ENCODE data around the gene KCNMA1. TPM values are rescaled to one million over a fixed set of nuclear protein-coding genes. Genes with fewer than 3 reads are reported as not detected.

KCNMA1 gene
- total RNA-seq, 1 experiment from 2014 or later: 0.45 TPM

DNA sequence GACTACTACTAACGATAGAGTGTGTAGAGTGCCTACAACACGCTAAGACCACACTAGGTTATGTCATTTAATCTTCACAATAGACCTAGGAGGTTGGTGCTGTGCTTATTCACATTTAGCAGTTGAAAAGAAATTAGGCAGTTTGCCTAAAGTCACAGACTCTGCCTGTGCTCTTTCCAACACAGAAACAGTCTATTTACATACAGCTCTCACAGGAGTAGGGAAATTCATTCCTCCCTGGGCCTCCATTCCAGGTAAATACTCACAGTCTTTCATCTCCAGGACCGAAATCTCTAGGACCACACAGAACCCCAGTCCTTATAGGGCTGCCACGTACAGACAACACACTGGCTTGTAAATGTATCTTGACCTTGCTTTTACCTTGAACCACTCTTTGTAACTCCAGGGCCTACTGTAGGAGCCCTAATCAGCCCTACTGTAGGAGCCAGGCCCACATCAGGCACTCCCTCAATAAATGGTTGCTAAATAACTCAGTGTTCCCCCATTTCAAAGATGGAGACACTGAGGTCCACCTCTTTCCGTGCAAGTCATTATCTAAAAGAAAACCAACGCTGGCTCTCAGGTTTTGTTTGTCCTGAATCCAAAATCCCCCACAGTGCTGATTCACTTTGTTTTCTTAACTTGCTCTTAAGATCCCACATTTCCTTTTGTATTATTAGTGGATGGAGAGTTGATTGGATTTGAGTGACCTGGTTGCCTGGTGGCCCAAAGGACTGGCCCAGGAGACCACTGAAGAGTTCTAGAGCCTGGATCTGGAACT lies 146.9 kb downstream of the KCNMA1 start:
- no peak for DNase-seq
- no peaks in the 10 kb centered on the region for H3K9me3 Mint-ChIP-seq (ENCODE audit: low read depth, unreplicated experiment)
- intact Hi-C loops (cut with micrococcal nuclease; ENCODE audit: unreplicated experiment): loop anchor here (5.0 kb wide), 2 partner anchors 152 to 323 kb away; no protein-coding TSS in a partner anchor
- H3K27me3 Mint-ChIP-seq (ENCODE audit: unreplicated experiment): peaks cover 61% of the 10 kb centered on the region
- TF ChIP-seq, protein P1, sequence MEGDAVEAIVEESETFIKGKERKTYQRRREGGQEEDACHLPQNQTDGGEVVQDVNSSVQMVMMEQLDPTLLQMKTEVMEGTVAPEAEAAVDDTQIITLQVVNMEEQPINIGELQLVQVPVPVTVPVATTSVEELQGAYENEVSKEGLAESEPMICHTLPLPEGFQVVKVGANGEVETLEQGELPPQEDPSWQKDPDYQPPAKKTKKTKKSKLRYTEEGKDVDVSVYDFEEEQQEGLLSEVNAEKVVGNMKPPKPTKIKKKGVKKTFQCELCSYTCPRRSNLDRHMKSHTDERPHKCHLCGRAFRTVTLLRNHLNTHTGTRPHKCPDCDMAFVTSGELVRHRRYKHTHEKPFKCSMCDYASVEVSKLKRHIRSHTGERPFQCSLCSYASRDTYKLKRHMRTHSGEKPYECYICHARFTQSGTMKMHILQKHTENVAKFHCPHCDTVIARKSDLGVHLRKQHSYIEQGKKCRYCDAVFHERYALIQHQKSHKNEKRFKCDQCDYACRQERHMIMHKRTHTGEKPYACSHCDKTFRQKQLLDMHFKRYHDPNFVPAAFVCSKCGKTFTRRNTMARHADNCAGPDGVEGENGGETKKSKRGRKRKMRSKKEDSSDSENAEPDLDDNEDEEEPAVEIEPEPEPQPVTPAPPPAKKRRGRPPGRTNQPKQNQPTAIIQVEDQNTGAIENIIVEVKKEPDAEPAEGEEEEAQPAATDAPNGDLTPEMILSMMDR (IDR thresholded peaks at IDR 0.05; ENCODE audit: unreplicated experiment): no peak
- H3K36me3 Mint-ChIP-seq (ENCODE audit: insufficient read depth, unreplicated experiment): no peaks in the 10 kb centered on the region
- H3K27ac Mint-ChIP-seq (ENCODE audit: unreplicated experiment): no peak overlapping the region
- no TSS peak for BruUV-seq (replicated peaks)
- no peak overlapping the region for H3K4me3 Mint-ChIP-seq (ENCODE audit: low read depth, unreplicated experiment)
- CTCF ChIA-PET: no interaction called here
- no peaks in the 10 kb centered on the region for H3K4me1 Mint-ChIP-seq (ENCODE audit: low read depth, unreplicated experiment)

DNA sequence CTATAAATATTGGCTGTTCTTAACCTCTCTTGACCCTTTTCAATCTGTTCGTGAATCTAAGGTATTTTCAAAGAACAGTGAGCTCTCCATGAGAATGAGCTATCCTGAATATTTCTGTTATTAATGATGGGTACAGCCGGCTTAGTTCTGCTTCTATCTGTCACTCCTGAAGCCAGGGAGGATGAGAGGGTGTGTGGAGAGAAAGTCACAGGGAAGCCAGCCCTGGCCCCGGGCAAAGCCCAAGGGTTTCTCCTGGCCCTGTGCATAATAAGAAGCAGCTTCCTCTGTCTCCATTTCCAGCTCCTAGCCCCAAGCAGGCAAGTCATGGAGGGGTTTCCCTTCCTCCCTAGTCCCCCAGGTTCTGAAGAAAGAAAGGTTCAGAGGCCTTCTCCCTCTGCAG lies 151.1 kb downstream of the KCNMA1 start:
- intact Hi-C loops (cut with micrococcal nuclease; ENCODE audit: unreplicated experiment): no loop called here
- H3K4me1 Mint-ChIP-seq (ENCODE audit: low read depth, unreplicated experiment): no peaks in the 10 kb centered on the region
- no peaks in the 10 kb centered on the region for H3K9me3 Mint-ChIP-seq (ENCODE audit: low read depth, unreplicated experiment)
- peaks cover 64% of the 10 kb centered on the region for H3K27me3 Mint-ChIP-seq (ENCODE audit: unreplicated experiment)
- TF ChIP-seq, protein P1 (IDR thresholded peaks at IDR 0.05; ENCODE audit: unreplicated experiment): no peak
- BruUV-seq (replicated peaks): no TSS peak
- CTCF ChIA-PET: interaction anchor here (1.4 kb wide), 1 partner anchor 18 kb away, joined by 4 read pairs; no protein-coding TSS in a partner anchor
- H3K36me3 Mint-ChIP-seq (ENCODE audit: insufficient read depth, unreplicated experiment): no peaks in the 10 kb centered on the region
- no peak for DNase-seq
- no peak overlapping the region for H3K27ac Mint-ChIP-seq (ENCODE audit: unreplicated experiment)
- no peak overlapping the region for H3K4me3 Mint-ChIP-seq (ENCODE audit: low read depth, unreplicated experiment)

DNA sequence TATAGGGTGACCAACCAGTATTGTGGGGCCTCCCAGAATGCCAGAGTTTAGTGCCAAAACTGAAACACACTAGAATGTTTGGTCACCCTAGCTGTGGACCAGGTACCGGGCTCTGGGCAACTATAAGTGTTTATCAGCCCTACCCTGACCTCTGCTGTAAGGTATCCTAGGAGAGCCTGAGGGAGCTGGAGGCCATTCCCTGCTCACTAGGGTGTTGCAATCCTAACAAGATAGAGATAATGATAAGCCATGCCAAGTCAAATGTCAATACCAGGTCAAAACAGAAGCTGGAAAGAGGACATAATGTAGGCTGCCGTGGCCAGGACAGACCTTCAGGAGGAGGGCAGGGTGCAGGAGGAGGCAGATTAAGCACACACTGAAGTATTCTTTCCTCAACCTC lies 151.8 kb downstream of the KCNMA1 start:
- TF ChIP-seq, protein P1 (IDR thresholded peaks at IDR 0.05; ENCODE audit: unreplicated experiment): no peak
- Mint-ChIP-seq H3K4me1 (ENCODE audit: low read depth, unreplicated experiment) (no peaks in the 10 kb centered on the region), H3K27me3 (ENCODE audit: unreplicated experiment) (peaks cover 58% of the 10 kb centered on the region), H3K4me3 (ENCODE audit: low read depth, unreplicated experiment) (no peak overlapping the region), H3K27ac (ENCODE audit: unreplicated experiment) (no peak overlapping the region), H3K9me3 (ENCODE audit: low read depth, unreplicated experiment) (no peaks in the 10 kb centered on the region), H3K36me3 (ENCODE audit: insufficient read depth, unreplicated experiment) (no peaks in the 10 kb centered on the region)
- intact Hi-C loops (cut with micrococcal nuclease; ENCODE audit: unreplicated experiment): no loop called here
- CTCF ChIA-PET: interaction anchor here (1.4 kb wide), 1 partner anchor 19 kb away, joined by 4 read pairs; no protein-coding TSS in a partner anchor
- DNase-seq: no peak
- no TSS peak for BruUV-seq (replicated peaks)

DNA sequence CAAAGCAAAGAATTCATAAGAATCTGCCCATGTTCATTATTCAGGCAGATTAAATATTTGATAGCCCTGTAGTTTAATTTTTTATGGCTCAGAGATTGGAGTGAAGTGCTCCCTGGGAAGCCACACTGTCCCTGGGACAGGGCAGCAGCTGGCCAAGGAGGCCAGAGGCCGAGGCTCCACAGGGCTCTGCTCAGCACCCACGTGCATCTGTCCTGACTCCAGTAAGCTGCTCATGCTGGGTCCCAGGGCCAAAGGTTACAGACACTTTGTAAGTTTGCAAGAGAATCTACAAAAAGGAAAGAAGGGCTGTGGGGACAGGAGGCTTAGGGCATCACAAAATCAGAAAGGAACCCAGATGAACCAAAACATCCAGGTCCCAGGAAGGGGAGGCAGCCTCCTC lies 155.5 kb downstream of the KCNMA1 start:
- peaks cover 89% of the 10 kb centered on the region for H3K27me3 Mint-ChIP-seq (ENCODE audit: unreplicated experiment)
- H3K4me3 Mint-ChIP-seq (ENCODE audit: low read depth, unreplicated experiment): no peak overlapping the region
- no peaks in the 10 kb centered on the region for H3K36me3 Mint-ChIP-seq (ENCODE audit: insufficient read depth, unreplicated experiment)
- no peaks in the 10 kb centered on the region for H3K9me3 Mint-ChIP-seq (ENCODE audit: low read depth, unreplicated experiment)
- H3K4me1 Mint-ChIP-seq (ENCODE audit: low read depth, unreplicated experiment): peaks cover 14% of the 10 kb centered on the region
- no peak for DNase-seq
- intact Hi-C loops (cut with micrococcal nuclease; ENCODE audit: unreplicated experiment): no loop called here
- no peak overlapping the region for H3K27ac Mint-ChIP-seq (ENCODE audit: unreplicated experiment)
- BruUV-seq (replicated peaks): no TSS peak
- TF ChIP-seq, protein P1 (IDR thresholded peaks at IDR 0.05; ENCODE audit: unreplicated experiment): no peak
- CTCF ChIA-PET: interaction anchor here (0.6 kb wide), 1 partner anchor 161 kb away, joined by 4 read pairs; no protein-coding TSS in a partner anchor
